IMR-90 (cell line): ENCODE data around the gene R3HDM2.

ENCODE experiments used
- CEBPB ChIP-seq: IDR thresholded peaks from 2 replicates; pipeline ENCODE4 v1.6.1; 2012; ENCODE audit warnings: low read depth, low read length, improper control_type of control experiment
- CHD1 ChIP-seq: IDR thresholded peaks from 2 replicates; pipeline ENCODE4 v1.6.1; 2012; ENCODE audit warnings: low read depth, low read length, improper control_type of control experiment
- CTCF ChIP-seq: conservative IDR thresholded peaks from 2 replicates; pipeline ENCODE4 v1.5.1; 2012; ENCODE audit warnings: mild to moderate bottlenecking, low read depth, low read length, improper control_type of control experiment
- FOS ChIP-seq: fragments of 150-350 bp; IDR thresholded peaks from 2 replicates; pipeline ENCODE4 v1.6.1; 2016; ENCODE audit warnings: low read depth, low read length
- POLR2A ChIP-seq: IDR thresholded peaks from 2 replicates; pipeline ENCODE4 v1.6.1; 2012; ENCODE audit warnings: mild to moderate bottlenecking, low read depth, low read length
- RAD21 ChIP-seq: IDR thresholded peaks from 2 replicates; pipeline ENCODE4 v1.6.1; 2012; ENCODE audit warnings: low read length, improper control_type of control experiment
- SMC3 ChIP-seq: fragments of 150-350 bp; IDR thresholded peaks from 2 replicates; pipeline ENCODE4 v1.6.1; 2016; ENCODE audit warnings: low read depth, mild to moderate bottlenecking, antibody characterized with exemption, low read length, moderate library complexity

- TF ChIP-seq POLR2A (no peak), CEBPB (no peak), CTCF (no peak), CHD1 (no peak), FOS (no peak), SMC3 (no peak), RAD21 (no peak)
Observed at GRCh38 chr12:57352166-57352565, 78.7 kb downstream of the R3HDM2 start.
